GM20000 (cell line): ENCODE measurements around the gene KRTAP10-6.
"Not testable (repeated sequence)": the region's sequence is repeated elsewhere in the genome, so short reads cannot be mapped to it uniquely, and the experiment has no call there.

Experiments used
- DNase-seq: peaks from one replicate; pipeline ENCODE4 v3.0.0; 2012; ENCODE audit warnings: low spot score
- CTCF ChIP-seq: IDR thresholded peaks from 2 replicates; pipeline ENCODE4 v1.5.1; 2012; ENCODE audit warnings: mild to moderate bottlenecking, control low read depth; ENCODE audit errors: extremely low read depth, missing control alignments

KRTAP10-6 gene

GRCh38 chr21:44615466-44615865 is 23.2 kb upstream of the KRTAP10-6 start:
- TF ChIP-seq CTCF, result no peak

GRCh38 chr21:44614961-44615391 is 22.7 kb upstream of the KRTAP10-6 start:
- TF ChIP-seq CTCF, result no peak
- DNase-seq, result no peak

More at GRCh38 chr21:44615466-44615865, 23.2 kb upstream of the KRTAP10-6 start:
- DNase-seq, result no peak

GRCh38 chr21:44614161-44614631 is 21.9 kb upstream of the KRTAP10-6 start:
- DNase-seq, result no peak
- no peak for TF ChIP-seq CTCF

- TF ChIP-seq CTCF, result no peak
- no peak for DNase-seq
Observed at GRCh38 chr21:44613386-44614155, 21.3 kb upstream of the KRTAP10-6 start.

GRCh38 chr21:44612669-44613229 is 20.4 kb upstream of the KRTAP10-6 start:
- no peak for DNase-seq
- no peak for TF ChIP-seq CTCF

- DNase-seq, result no peak
- TF ChIP-seq CTCF, result no peak
Observed at GRCh38 chr21:44612029-44612486, 19.8 kb upstream of the KRTAP10-6 start, which contains the start of gene KRTAP10-8. Gene KRTAP10-8 (plus strand): TSS chr21:44612079. CDS start chr21:44612101, 22 bp downstream.

- TF ChIP-seq CTCF, result no peak
- DNase-seq, result no peak
Observed at GRCh38 chr21:44611551-44611950, 19.2 kb upstream of the KRTAP10-6 start.

- DNase-seq, result not testable (repeated sequence)
Observed at GRCh38 chr21:44610157-44610843, 18.0 kb upstream of the KRTAP10-6 start.
